SU-DHL-6 (cell line): ENCODE results near the gene KRTAP4-1.

Source experiments
- EZH2phosphoT487 ChIP-seq: fragments of 200-600 bp; sonication (generic), shearing (Covaris generic); conservative IDR thresholded peaks from 2 replicates; pipeline ENCODE4 v1.6.1; 2018; ENCODE audit warnings: mild to moderate bottlenecking, antibody characterized with exemption, low read length, moderate library complexity, mixed read lengths
- TF ChIP-seq, protein P1 (sequence below): fragments of 200-600 bp; sonication (generic); IDR thresholded peaks from one replicate; pipeline ENCODE4 v1.5.1; 2017; ENCODE audit warnings: antibody characterized with exemption, mild to moderate bottlenecking, low read length, moderate library complexity; ENCODE audit not compliant: insufficient read depth, poor library complexity, severe bottlenecking

DNA sequence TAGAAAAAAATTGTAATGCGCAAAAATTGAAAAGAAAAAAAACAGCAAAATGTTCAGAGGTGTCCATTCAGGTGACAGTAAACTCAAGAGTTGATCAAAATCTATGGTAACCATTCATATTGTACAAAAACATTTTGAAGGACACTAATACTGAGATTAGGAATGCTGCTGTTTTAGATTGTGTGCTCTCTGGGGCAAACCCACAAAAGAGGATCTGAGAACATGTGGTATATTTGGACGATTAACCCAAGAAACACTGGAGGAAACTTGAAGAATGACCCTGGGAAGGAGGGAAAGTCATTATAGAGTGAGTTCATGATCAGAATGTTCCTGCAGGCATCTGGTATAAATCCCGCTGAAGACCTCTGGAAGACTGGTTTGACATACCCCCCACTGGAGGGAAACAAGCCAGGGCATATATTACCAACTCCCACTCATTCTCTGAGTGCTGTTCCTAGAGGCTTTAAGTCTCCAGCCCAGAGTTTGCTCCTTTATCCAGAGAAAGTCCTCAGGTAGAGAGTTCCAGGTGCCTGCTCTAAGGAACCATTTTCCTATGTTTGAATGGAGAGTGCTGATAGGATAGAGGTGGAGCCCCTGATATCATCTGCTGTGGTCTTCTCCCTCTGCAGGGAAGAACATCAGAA lies 7.8 kb downstream of the KRTAP4-1 start:
- TF ChIP-seq, protein P1, sequence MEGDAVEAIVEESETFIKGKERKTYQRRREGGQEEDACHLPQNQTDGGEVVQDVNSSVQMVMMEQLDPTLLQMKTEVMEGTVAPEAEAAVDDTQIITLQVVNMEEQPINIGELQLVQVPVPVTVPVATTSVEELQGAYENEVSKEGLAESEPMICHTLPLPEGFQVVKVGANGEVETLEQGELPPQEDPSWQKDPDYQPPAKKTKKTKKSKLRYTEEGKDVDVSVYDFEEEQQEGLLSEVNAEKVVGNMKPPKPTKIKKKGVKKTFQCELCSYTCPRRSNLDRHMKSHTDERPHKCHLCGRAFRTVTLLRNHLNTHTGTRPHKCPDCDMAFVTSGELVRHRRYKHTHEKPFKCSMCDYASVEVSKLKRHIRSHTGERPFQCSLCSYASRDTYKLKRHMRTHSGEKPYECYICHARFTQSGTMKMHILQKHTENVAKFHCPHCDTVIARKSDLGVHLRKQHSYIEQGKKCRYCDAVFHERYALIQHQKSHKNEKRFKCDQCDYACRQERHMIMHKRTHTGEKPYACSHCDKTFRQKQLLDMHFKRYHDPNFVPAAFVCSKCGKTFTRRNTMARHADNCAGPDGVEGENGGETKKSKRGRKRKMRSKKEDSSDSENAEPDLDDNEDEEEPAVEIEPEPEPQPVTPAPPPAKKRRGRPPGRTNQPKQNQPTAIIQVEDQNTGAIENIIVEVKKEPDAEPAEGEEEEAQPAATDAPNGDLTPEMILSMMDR, result no peak
- no peak for TF ChIP-seq EZH2phosphoT487
